Neuronal stem cell (in vitro differentiated cells): ENCODE measurements around the gene CDC20.

Source experiments
- DNase-seq: peaks from one replicate; pipeline ENCODE4 v3.0.0-alpha.2; 2013; ENCODE audit warnings: low spot score
- H2AFZ ChIP-seq: one replicate; pipeline ENCODE4 v1.6.1; 2013; ENCODE audit warnings: mild to moderate bottlenecking, low read length, inconsistent platforms
- H2AK5ac ChIP-seq: 2 replicates; pipeline ENCODE4 v1.6.1; 2013; ENCODE audit warnings: low read depth, mild to moderate bottlenecking, inconsistent platforms, low read length, moderate library complexity, mixed read lengths
- H2BK120ac ChIP-seq: 2 replicates; pipeline ENCODE4 v1.6.1; 2013; ENCODE audit warnings: low read depth, mild to moderate bottlenecking, inconsistent platforms, low read length, moderate library complexity, mixed read lengths
- H2BK12ac ChIP-seq: one replicate; pipeline ENCODE4 v1.6.1; 2013; ENCODE audit warnings: low read length, inconsistent platforms
- H2BK15ac ChIP-seq: 2 replicates; pipeline ENCODE4 v1.6.1; 2013; ENCODE audit warnings: mild to moderate bottlenecking, low read length, inconsistent platforms, mixed read lengths
- H2BK5ac ChIP-seq: one replicate; pipeline ENCODE4 v1.6.1; 2013; ENCODE audit warnings: inconsistent platforms, mild to moderate bottlenecking, low read length, moderate library complexity
- H3K14ac ChIP-seq: one replicate; pipeline ENCODE4 v1.6.1; 2013; ENCODE audit warnings: low read length, inconsistent platforms
- H3K18ac ChIP-seq: 2 replicates; pipeline ENCODE4 v1.6.1; 2013; ENCODE audit warnings: low read length, inconsistent platforms
- H3K23ac ChIP-seq: 2 replicates; pipeline ENCODE4 v1.6.1; 2013; ENCODE audit warnings: low read depth, mild to moderate bottlenecking, mixed read lengths, low read length, inconsistent platforms; ENCODE audit not compliant: poor library complexity
- H3K27ac ChIP-seq: replicated peaks from 3 replicates; pipeline ENCODE4 v1.5.1; 2013; ENCODE audit warnings: low read length, inconsistent platforms
- H3K27me3 ChIP-seq, 3 experiments: 2 replicates each; pipeline ENCODE4 v1.6.1; 2013; ENCODE audit warnings: low read length in 3 of 3, mild to moderate bottlenecking in 2 of 3, inconsistent platforms in 1 of 3, low read depth in 1 of 3, mixed read lengths in 1 of 3, moderate library complexity in 1 of 3; ENCODE audit not compliant: control insufficient read depth in 3 of 3, insufficient read depth in 3 of 3
- H3K36me3 ChIP-seq, 2 donors: replicated peaks in 1 of 2; 2 replicates each; pipeline ENCODE4 v1.6.1; 2013; ENCODE audit warnings: low read length in 2 of 2; ENCODE audit not compliant: control insufficient read depth in 2 of 2, insufficient read depth in 2 of 2
- H3K4ac ChIP-seq: 2 replicates; pipeline ENCODE4 v1.6.1; 2013; ENCODE audit warnings: inconsistent platforms, mild to moderate bottlenecking, low read length, moderate library complexity
- H3K4me1 ChIP-seq, 2 donors: 1 replicate in 1 of 2; 2 replicates in 1 of 2; pipeline ENCODE4 v1.6.1; 2013; ENCODE audit warnings: low read length in 2 of 2, low read depth in 1 of 2; ENCODE audit not compliant: control insufficient read depth in 2 of 2, insufficient read depth in 1 of 2
- H3K4me2 ChIP-seq: one replicate; pipeline ENCODE4 v1.6.1; 2013; ENCODE audit warnings: mild to moderate bottlenecking, low read length, inconsistent platforms; ENCODE audit not compliant: insufficient read depth, poor library complexity, severe bottlenecking
- H3K4me3 ChIP-seq, 2 donors: 2 replicates each; pipeline ENCODE4 v1.5.1; 2013; ENCODE audit warnings: low read length in 2 of 2, mild to moderate bottlenecking in 2 of 2, inconsistent platforms in 1 of 2, moderate library complexity in 1 of 2
- H3K79me1 ChIP-seq: one replicate; pipeline ENCODE4 v1.6.1; 2013; ENCODE audit warnings: low read depth, mild to moderate bottlenecking, inconsistent platforms, low read length, moderate library complexity
- H3K9ac ChIP-seq: one replicate; pipeline ENCODE4 v1.6.1; 2013; ENCODE audit warnings: mild to moderate bottlenecking, low read depth, low read length, inconsistent platforms; ENCODE audit not compliant: poor library complexity
- H3K9me3 ChIP-seq, 2 donors: replicated peaks in 1 of 2; 2 replicates each; pipeline versions ENCODE3 to v1.6.1; 2013; ENCODE audit warnings: low read length in 2 of 2, mild to moderate bottlenecking in 2 of 2, inconsistent platforms in 1 of 2, low read depth in 1 of 2, mixed read lengths in 1 of 2, moderate library complexity in 1 of 2; ENCODE audit not compliant: control insufficient read depth in 2 of 2, insufficient read depth in 1 of 2
- H4K8ac ChIP-seq: one replicate; pipeline ENCODE4 v1.6.1; 2013; ENCODE audit warnings: low read depth, mild to moderate bottlenecking, inconsistent platforms, low read length, moderate library complexity
- H4K91ac ChIP-seq: one replicate; pipeline ENCODE4 v1.6.1; 2013; ENCODE audit warnings: low read length, low read depth, mild to moderate bottlenecking, inconsistent platforms; ENCODE audit not compliant: poor library complexity
- WGBS, 2 donors: extraction: QIAGEN DNeasy Blood & Tissue Kit; methylation state at CpG; one replicate each; pipeline ENCODE4 v1.1.7; 2013; ENCODE audit warnings: missing lambda C conversion rate in 2 of 2, mixed read lengths in 1 of 2; ENCODE audit not compliant: insufficient read length in 2 of 2, insufficient replicate concordance in 1 of 2; ENCODE audit errors: extremely low coverage in 2 of 2; 5-methylcytosine and 5-hydroxymethylcytosine counted together

CDC20 gene

DNA sequence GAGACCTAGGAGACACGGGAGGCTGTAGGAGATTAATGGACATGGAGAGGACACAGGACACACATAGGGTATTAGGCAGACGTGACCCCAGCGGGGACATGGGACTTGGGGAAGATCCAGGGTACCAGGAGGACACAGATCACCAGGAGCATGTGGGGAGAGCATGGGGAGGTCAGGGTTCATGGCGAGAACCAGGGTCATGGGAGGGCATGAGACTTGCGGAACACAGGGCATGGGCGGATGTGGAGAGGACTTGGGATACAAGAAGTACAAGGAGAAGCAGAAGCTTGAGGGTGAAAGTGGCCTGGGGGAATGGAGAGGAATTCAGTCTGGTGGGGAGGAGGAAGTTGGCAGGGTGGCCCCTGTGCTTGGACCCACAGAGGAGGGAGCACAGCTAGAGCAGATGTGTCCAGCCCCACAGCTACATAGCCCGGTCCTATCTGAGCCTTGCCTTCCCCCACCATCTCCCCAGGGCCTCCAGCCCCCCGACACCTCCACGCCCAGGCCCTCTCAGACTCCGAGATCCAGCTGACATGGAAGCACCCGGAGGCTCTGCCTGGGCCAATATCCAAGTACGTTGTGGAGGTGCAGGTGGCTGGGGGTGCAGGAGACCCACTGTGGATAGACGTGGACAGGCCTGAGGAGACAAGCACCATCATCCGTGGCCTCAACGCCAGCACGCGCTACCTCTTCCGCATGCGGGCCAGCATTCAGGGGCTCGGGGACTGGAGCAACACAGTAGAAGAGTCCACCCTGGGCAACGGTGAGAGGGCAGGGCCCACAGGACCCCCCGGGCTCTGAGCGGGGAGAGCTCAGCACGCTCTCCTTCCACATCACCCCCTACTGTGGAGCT, 45.9 kb upstream of the CDC20 start:
- no CpG with 5 or more reads among the region's 24 CpGs for WGBS, 2 donors
- no peak overlapping the region for H2BK120ac ChIP-seq
- no peak overlapping the region for H2BK15ac ChIP-seq
- H3K79me1 ChIP-seq = no peaks in the 10 kb centered on the region
- no peak overlapping the region for H3K27ac ChIP-seq
- H2AFZ ChIP-seq = no peak overlapping the region
- H3K9me3 ChIP-seq = no peaks in the 10 kb centered on the region
- H3K4me3 ChIP-seq = peak overlapping the region in 1 of 2 donors; percentile 49
- peak overlapping the region; percentile 65 for H2AK5ac ChIP-seq
- DNase-seq = no peak
- no peak overlapping the region for H3K23ac ChIP-seq
- peak overlapping the region; percentile 58 for H3K18ac ChIP-seq
- H3K14ac ChIP-seq = no peak overlapping the region
- H3K9ac ChIP-seq = no peak overlapping the region
- H4K91ac ChIP-seq = no peak overlapping the region
- no peaks in the 10 kb centered on the region for H3K27me3 ChIP-seq
- H3K4me1 ChIP-seq = peaks cover 0 to under 1% of the 10 kb centered on the region in 2 donors
- H3K4ac ChIP-seq = no peak overlapping the region
- H2BK12ac ChIP-seq = no peak overlapping the region
- no peaks in the 10 kb centered on the region for H3K36me3 ChIP-seq
- H2BK5ac ChIP-seq = no peak overlapping the region
- H3K4me2 ChIP-seq = no peak overlapping the region
- no peak overlapping the region for H4K8ac ChIP-seq

DNA sequence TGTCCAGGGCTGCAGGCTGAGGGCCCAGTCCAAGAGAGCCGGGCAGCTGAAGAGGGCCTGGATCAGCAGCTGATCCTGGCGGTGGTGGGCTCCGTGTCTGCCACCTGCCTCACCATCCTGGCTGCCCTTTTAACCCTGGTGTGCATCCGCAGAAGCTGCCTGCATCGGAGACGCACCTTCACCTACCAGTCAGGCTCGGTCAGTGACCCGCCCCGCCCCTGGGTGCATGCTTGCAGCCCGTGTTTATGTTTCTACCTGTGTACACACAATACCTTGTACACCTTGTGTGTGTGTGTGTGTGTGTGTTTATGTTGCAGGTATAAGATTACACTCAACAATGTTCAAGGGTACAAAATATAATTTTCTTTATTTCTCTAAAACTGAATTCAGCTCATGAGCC, 45.0 kb upstream of the CDC20 start:
- Histone ChIP-seq H3K4me1 (peaks cover 0 to 5% of the 10 kb centered on the region in 2 donors), H3K27ac (no peak overlapping the region), H3K4ac (no peak overlapping the region), H2BK120ac (no peak overlapping the region), H3K14ac (no peak overlapping the region), H3K79me1 (no peaks in the 10 kb centered on the region), H2BK12ac (no peak overlapping the region), H3K4me2 (no peak overlapping the region), H3K36me3 (no peaks in the 10 kb centered on the region), H2AK5ac (no peak overlapping the region), H3K9ac (no peak overlapping the region), H3K23ac (no peak overlapping the region), H3K27me3 (no peaks in the 10 kb centered on the region), H2BK5ac (no peak overlapping the region), H3K4me3 (no peak overlapping the region), H3K18ac (no peak overlapping the region), H3K9me3 (no peaks in the 10 kb centered on the region), H4K91ac (no peak overlapping the region), H4K8ac (no peak overlapping the region), H2BK15ac (no peak overlapping the region), H2AFZ (no peak overlapping the region)
- no peak for DNase-seq
- WGBS, 2 donors = no CpG with 5 or more reads among the region's 10 CpGs

DNA sequence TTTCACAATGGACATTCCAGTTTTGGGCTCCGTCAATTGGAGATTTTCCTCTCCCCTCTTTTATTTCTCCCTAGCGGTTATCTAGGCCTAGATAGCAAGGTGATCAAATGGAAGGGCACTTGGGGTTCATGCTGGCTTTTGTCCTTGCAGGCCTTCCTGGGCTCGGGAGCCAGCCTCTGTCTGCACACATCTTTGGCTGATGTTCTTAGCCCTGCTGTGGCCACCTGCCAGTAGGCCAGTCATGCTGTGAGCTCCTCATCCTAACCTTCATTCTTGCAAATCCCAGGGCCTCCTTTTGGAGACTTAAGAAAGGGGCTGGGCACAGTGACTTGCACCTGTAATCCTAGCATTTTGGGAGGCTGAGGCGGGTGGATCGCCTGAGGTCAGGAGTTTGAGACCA, 44.5 kb upstream of the CDC20 start:
- Histone ChIP-seq H2AK5ac (no peak overlapping the region), H3K27ac (no peak overlapping the region), H2AFZ (no peak overlapping the region), H2BK5ac (no peak overlapping the region), H2BK12ac (no peak overlapping the region), H3K4me2 (no peak overlapping the region), H4K8ac (no peak overlapping the region), H3K4me3 (no peak overlapping the region), H3K36me3 (no peaks in the 10 kb centered on the region), H3K9ac (no peak overlapping the region), H4K91ac (no peak overlapping the region), H2BK15ac (no peak overlapping the region), H2BK120ac (no peak overlapping the region), H3K23ac (no peak overlapping the region), H3K14ac (no peak overlapping the region), H3K18ac (no peak overlapping the region), H3K4ac (no peak overlapping the region), H3K9me3 (no peaks in the 10 kb centered on the region), H3K27me3 (no peaks in the 10 kb centered on the region), H3K4me1 (peaks cover 0 to 5% of the 10 kb centered on the region in 2 donors), H3K79me1 (no peaks in the 10 kb centered on the region)
- DNase-seq = no peak
- no CpG with 5 or more reads among the region's 5 CpGs for WGBS, 2 donors

- H3K18ac ChIP-seq = no peak overlapping the region
- H3K4me2 ChIP-seq = no peak overlapping the region
- no peak overlapping the region for H3K27ac ChIP-seq
- H2AK5ac ChIP-seq = no peak overlapping the region
- no peak overlapping the region for H2BK12ac ChIP-seq
- no peak overlapping the region for H3K9ac ChIP-seq
- peaks cover 0 to 5% of the 10 kb centered on the region in 2 donors for H3K4me1 ChIP-seq
- H2BK5ac ChIP-seq = no peak overlapping the region
- DNase-seq = no peak
- no peak overlapping the region for H4K91ac ChIP-seq
- no peak overlapping the region for H3K4me3 ChIP-seq
- H3K36me3 ChIP-seq = no peaks in the 10 kb centered on the region
- H3K9me3 ChIP-seq = no peaks in the 10 kb centered on the region
- H2BK15ac ChIP-seq = no peak overlapping the region
- H3K14ac ChIP-seq = no peak overlapping the region
- no peak overlapping the region for H2AFZ ChIP-seq
- H2BK120ac ChIP-seq = no peak overlapping the region
- no peak overlapping the region for H3K4ac ChIP-seq
- H3K27me3 ChIP-seq = no peaks in the 10 kb centered on the region
- H3K23ac ChIP-seq = no peak overlapping the region
- H4K8ac ChIP-seq = no peak overlapping the region
- H3K79me1 ChIP-seq = no peaks in the 10 kb centered on the region
- no CpG with 5 or more reads among the region's 3 CpGs for WGBS, 2 donors
These were observed 43.3 kb upstream of the CDC20 start for GRCh38 chr1:43315481-43315880.
